Liver (tissue), 9 donors: ENCODE measurements around the gene DDX25. TPM values are rescaled to one million over a fixed set of nuclear protein-coding genes. Genes with fewer than 3 reads are reported as not detected.

Source experiments
- DNase-seq: peaks from one replicate; pipeline ENCODE4 v3.0.0-alpha.2; 2017; ENCODE audit warnings: low spot score
- H3K27ac ChIP-seq, 2 donors: one replicate each; pipeline ENCODE4 v1.7.0; 2013; ENCODE audit warnings: inconsistent platforms in 2 of 2, low read length in 2 of 2, control low read depth in 1 of 2, low read depth in 1 of 2, mild to moderate bottlenecking in 1 of 2
- H3K27me3 ChIP-seq, 4 donors: one replicate each; pipeline versions ENCODE4 v1.6.1 to v1.7.0; 2013; ENCODE audit warnings: low read length in 3 of 4, inconsistent platforms in 1 of 4, mild to moderate bottlenecking in 1 of 4, moderate library complexity in 1 of 4; ENCODE audit not compliant: control insufficient read depth in 4 of 4, insufficient read depth in 4 of 4
- H3K36me3 ChIP-seq, 4 donors: one replicate each; pipeline versions ENCODE4 v1.6.1 to v1.7.0; 2013; ENCODE audit warnings: low read length in 3 of 4, mild to moderate bottlenecking in 3 of 4, low read depth in 1 of 4, moderate library complexity in 1 of 4; ENCODE audit not compliant: control insufficient read depth in 4 of 4, insufficient read depth in 3 of 4
- H3K4me1 ChIP-seq, 4 donors: one replicate each; pipeline versions ENCODE4 v1.6.1 to v1.7.0; 2013; ENCODE audit warnings: low read length in 3 of 4, mild to moderate bottlenecking in 3 of 4, moderate library complexity in 1 of 4; ENCODE audit not compliant: control insufficient read depth in 4 of 4, insufficient read depth in 4 of 4
- H3K4me3 ChIP-seq, 3 donors: one replicate each; pipeline versions ENCODE4 v1.6.1 to v1.7.0; 2013; ENCODE audit warnings: low read length in 3 of 3, control low read depth in 1 of 3, low read depth in 1 of 3, mild to moderate bottlenecking in 1 of 3
- H3K9ac ChIP-seq, 2 donors: one replicate each; pipeline ENCODE4 v1.7.0; 2013; ENCODE audit warnings: low read length in 2 of 2, mild to moderate bottlenecking in 2 of 2, moderate library complexity in 2 of 2, control low read depth in 1 of 2, low read depth in 1 of 2
- H3K9me3 ChIP-seq, 4 donors: one replicate each; pipeline versions ENCODE4 v1.6.1 to v1.7.0; 2013; ENCODE audit warnings: low read length in 3 of 4; ENCODE audit not compliant: control insufficient read depth in 4 of 4
- EGR1 ChIP-seq, 2 donors: IDR thresholded peaks; 2 replicates each; pipeline ENCODE4 v1.6.1; 2016 to 2018; ENCODE audit warnings: antibody characterized with exemption in 2 of 2, low read depth in 2 of 2
- FOXA1 ChIP-seq: IDR thresholded peaks from 2 replicates; pipeline ENCODE4 v1.6.1; 2016; ENCODE audit warnings: antibody characterized with exemption
- FOXA2 ChIP-seq: IDR thresholded peaks from 2 replicates; pipeline ENCODE4 v1.6.1; 2016; ENCODE audit warnings: antibody characterized with exemption
- GABPA ChIP-seq, 2 donors: IDR thresholded peaks in 1 of 2; conservative IDR thresholded peaks in 1 of 2; 2 replicates each; pipeline ENCODE4 v1.6.1; 2016; ENCODE audit warnings: antibody characterized with exemption in 2 of 2, mild to moderate bottlenecking in 1 of 2, moderate library complexity in 1 of 2
- HNF4A ChIP-seq, 2 donors: conservative IDR thresholded peaks; 2 replicates each; pipeline ENCODE4 v1.6.1; 2016; ENCODE audit warnings: antibody characterized with exemption in 2 of 2, mild to moderate bottlenecking in 2 of 2
- JUND ChIP-seq, 2 donors: IDR thresholded peaks; 2 replicates each; pipeline ENCODE4 v1.6.1; 2016; ENCODE audit warnings: antibody characterized with exemption in 2 of 2
- NR2F2 ChIP-seq: IDR thresholded peaks from 2 replicates; pipeline ENCODE4 v1.6.1; 2016; ENCODE audit warnings: antibody characterized with exemption
- RAD21 ChIP-seq, 2 donors: IDR thresholded peaks; 2 replicates each; pipeline ENCODE4 v1.6.1; 2016; ENCODE audit warnings: antibody characterized with exemption in 2 of 2, mild to moderate bottlenecking in 2 of 2
- TAF1 ChIP-seq: conservative IDR thresholded peaks from 2 replicates; pipeline ENCODE4 v1.6.1; 2016; ENCODE audit warnings: antibody characterized with exemption, mild to moderate bottlenecking
- YY1 ChIP-seq: IDR thresholded peaks from 2 replicates; pipeline ENCODE4 v1.6.1; 2016; ENCODE audit warnings: antibody characterized with exemption, mild to moderate bottlenecking
- ZBTB33 ChIP-seq: IDR thresholded peaks from 2 replicates; pipeline ENCODE4 v1.6.1; 2016; ENCODE audit warnings: antibody characterized with exemption
- WGBS: extraction: QIAGEN DNeasy Blood & Tissue Kit; methylation state at CpG from one replicate; pipeline ENCODE4 v1.1.7; 2013; 5-methylcytosine and 5-hydroxymethylcytosine counted together
- polyA plus RNA-seq, 2 donors: library from polyadenylated mRNA; stranded (reverse) in 1 of 2; unstranded in 1 of 2; fragments of 200-250 nt in 1 of 2; fragments of >200 nt in 1 of 2; fragmentation: Nextera tagmentation in 1 of 2; extraction: Ambion mirVana in 1 of 2; gene quantifications; one replicate each; pipeline versions ENCODE4 v1.2.1 to v1.2.3, GENCODE V29; 2013 to 2015
- total RNA-seq, 2 donors: library from RNA; depleted of rRNA; stranded (reverse); fragments of >200 nt; gene quantifications; one replicate each; pipeline ENCODE4 v1.2.3, GENCODE V29; 2014
- TF ChIP-seq, protein P1 (sequence below): IDR thresholded peaks from 2 replicates; pipeline ENCODE4 v1.6.1; 2016; ENCODE audit warnings: antibody characterized with exemption, mild to moderate bottlenecking
- TF ChIP-seq, protein P2 (sequence below): fragments of 150-350 bp; IDR thresholded peaks from 2 replicates; pipeline ENCODE4 v1.5.1; 2017; ENCODE audit warnings: improper control_type of control experiment, low read depth, low read length; ENCODE audit not compliant: missing input control
- TF ChIP-seq, protein P3 (sequence below): IDR thresholded peaks from 2 replicates; pipeline ENCODE4 v1.6.1; 2016; ENCODE audit warnings: antibody characterized with exemption
- donor health status: healthy.
- donor health status: healthy.
- donor health status: healthy.
- donor health status: healthy.
- donor health status: healthy.

The DDX25 gene
- total and polyA plus RNA-seq, 4 donors: 0.07 to 0.79 (median 0.31) TPM

- no peaks in the 10 kb centered on the region for H3K27me3 ChIP-seq
- H3K9ac ChIP-seq: no peak overlapping the region
- H3K36me3 ChIP-seq: no peaks in the 10 kb centered on the region
- no peak for DNase-seq
- no peak overlapping the region for H3K4me3 ChIP-seq
- no peaks in the 10 kb centered on the region for H3K9me3 ChIP-seq
- H3K27ac ChIP-seq: no peak overlapping the region
- H3K4me1 ChIP-seq: no peaks in the 10 kb centered on the region
- 91% methylated on average over 21 of the region's 21 CpGs for WGBS
- TF ChIP-seq NR2F2 (no peak), JUND (IDR thresholded peaks at IDR 0.05) (no peak), ZBTB33 (no peak), GABPA (IDR thresholded peaks at IDR 0.05 in 1 of 2, conservative IDR thresholded peaks at IDR 0.05 in 1 of 2) (no peak), FOXA1 (no peak), YY1 (no peak), FOXA2 (no peak), EGR1 (IDR thresholded peaks at IDR 0.05; ENCODE audit: low read depth in 2 of 2) (no peak), TAF1 (no peak), RAD21 (IDR thresholded peaks at IDR 0.05) (no peak), HNF4A (conservative IDR thresholded peaks at IDR 0.05) (no peak)
- TF ChIP-seq, protein P1, sequence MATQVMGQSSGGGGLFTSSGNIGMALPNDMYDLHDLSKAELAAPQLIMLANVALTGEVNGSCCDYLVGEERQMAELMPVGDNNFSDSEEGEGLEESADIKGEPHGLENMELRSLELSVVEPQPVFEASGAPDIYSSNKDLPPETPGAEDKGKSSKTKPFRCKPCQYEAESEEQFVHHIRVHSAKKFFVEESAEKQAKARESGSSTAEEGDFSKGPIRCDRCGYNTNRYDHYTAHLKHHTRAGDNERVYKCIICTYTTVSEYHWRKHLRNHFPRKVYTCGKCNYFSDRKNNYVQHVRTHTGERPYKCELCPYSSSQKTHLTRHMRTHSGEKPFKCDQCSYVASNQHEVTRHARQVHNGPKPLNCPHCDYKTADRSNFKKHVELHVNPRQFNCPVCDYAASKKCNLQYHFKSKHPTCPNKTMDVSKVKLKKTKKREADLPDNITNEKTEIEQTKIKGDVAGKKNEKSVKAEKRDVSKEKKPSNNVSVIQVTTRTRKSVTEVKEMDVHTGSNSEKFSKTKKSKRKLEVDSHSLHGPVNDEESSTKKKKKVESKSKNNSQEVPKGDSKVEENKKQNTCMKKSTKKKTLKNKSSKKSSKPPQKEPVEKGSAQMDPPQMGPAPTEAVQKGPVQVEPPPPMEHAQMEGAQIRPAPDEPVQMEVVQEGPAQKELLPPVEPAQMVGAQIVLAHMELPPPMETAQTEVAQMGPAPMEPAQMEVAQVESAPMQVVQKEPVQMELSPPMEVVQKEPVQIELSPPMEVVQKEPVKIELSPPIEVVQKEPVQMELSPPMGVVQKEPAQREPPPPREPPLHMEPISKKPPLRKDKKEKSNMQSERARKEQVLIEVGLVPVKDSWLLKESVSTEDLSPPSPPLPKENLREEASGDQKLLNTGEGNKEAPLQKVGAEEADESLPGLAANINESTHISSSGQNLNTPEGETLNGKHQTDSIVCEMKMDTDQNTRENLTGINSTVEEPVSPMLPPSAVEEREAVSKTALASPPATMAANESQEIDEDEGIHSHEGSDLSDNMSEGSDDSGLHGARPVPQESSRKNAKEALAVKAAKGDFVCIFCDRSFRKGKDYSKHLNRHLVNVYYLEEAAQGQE: no peak
- TF ChIP-seq, protein P2, sequence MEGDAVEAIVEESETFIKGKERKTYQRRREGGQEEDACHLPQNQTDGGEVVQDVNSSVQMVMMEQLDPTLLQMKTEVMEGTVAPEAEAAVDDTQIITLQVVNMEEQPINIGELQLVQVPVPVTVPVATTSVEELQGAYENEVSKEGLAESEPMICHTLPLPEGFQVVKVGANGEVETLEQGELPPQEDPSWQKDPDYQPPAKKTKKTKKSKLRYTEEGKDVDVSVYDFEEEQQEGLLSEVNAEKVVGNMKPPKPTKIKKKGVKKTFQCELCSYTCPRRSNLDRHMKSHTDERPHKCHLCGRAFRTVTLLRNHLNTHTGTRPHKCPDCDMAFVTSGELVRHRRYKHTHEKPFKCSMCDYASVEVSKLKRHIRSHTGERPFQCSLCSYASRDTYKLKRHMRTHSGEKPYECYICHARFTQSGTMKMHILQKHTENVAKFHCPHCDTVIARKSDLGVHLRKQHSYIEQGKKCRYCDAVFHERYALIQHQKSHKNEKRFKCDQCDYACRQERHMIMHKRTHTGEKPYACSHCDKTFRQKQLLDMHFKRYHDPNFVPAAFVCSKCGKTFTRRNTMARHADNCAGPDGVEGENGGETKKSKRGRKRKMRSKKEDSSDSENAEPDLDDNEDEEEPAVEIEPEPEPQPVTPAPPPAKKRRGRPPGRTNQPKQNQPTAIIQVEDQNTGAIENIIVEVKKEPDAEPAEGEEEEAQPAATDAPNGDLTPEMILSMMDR: no peak
- TF ChIP-seq, protein P3, sequence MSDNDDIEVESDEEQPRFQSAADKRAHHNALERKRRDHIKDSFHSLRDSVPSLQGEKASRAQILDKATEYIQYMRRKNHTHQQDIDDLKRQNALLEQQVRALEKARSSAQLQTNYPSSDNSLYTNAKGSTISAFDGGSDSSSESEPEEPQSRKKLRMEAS: no peak
These were observed 50.0 kb downstream of the DDX25 start for GRCh38 chr11:125954123-125954944.
